NCI-H2029 treated with DMSO at 0.1 percent for 48 hours (cell line): ENCODE results near the gene CFAP99.

Experiments used
- DNase-seq: peaks from one replicate; lab custom pipeline; 2025; lab: John Stamatoyannopoulos, UW

CFAP99 gene

GRCh38 chr4:2511645-2512131 lies 92.9 kb downstream of the CFAP99 start:
- no peak for DNase-seq
